ENCODE results near the gene LRFN3.

DNA sequence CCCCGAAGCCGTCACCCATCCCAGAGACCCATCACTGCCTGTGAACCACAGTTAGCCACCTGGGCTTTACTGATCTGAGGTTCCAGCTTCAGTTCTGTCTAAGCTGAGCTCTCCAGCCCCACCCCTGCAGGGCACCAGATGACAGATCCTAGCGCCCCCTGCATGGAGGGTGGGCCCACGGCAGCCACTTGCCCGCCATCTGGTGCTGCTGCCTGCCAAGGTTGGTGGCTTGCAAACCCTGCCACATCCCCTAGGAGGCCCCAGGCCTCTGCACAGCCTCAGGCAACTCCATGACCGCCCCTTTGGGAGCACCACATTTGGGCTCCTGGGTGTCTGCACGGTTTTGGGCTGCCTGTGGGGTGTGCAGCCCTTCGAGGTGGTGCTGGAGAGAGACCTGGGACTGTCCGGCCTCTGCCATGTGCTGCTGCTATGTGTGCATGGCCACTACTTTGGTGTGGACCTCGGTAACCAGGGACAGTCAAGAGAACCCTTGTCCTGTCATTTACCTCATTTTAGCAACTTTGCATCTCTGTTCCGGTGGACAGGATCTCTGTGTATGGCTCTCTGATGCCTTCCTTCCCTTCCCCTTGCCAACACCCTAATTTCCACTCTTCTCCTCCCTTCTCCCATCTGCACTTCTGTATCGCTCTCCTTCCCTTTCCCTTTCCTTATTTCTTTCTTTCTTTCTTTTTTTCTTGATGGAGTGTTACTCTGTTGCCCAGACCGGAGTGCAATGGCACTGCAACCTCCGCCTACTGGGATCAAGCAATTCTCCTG is 41.5 kb downstream of the LRFN3 start:
- TF ChIP-seq POLR2A (IDR thresholded peaks at IDR 0.05; ENCODE audit: low read depth, low read length) (no peak), TAF1 (IDR thresholded peaks at IDR 0.05; ENCODE audit: borderline replicate concordance, low read depth, low read length) (no peak)
